Measurements from ENCODE around the gene ATP5MC2.
"Not testable (repeated sequence)": the region's sequence is repeated elsewhere in the genome, so short reads cannot be mapped to it uniquely, and the experiment has no call there.

The ATP5MC2 gene

GRCh38 chr12:53644133-53644532 lies 31.8 kb downstream of the ATP5MC2 start:
- DNase-seq, result no peak

GRCh38 chr12:53643232-53643979 lies 32.5 kb downstream of the ATP5MC2 start:
- no peak for DNase-seq

GRCh38 chr12:53638057-53638456 lies 37.8 kb downstream of the ATP5MC2 start:
- no peak for DNase-seq

- DNase-seq, result no peak
These were observed 39.2 kb downstream of the ATP5MC2 start for GRCh38 chr12:53636641-53637040.

GRCh38 chr12:53635708-53636107 lies 40.2 kb downstream of the ATP5MC2 start:
- DNase-seq, result not testable (repeated sequence)

- no peak for DNase-seq
These were observed 44.2 kb downstream of the ATP5MC2 start for GRCh38 chr12:53631721-53632120.

- DNase-seq, result no peak
These were observed 48.0 kb downstream of the ATP5MC2 start for GRCh38 chr12:53627919-53628318.

GRCh38 chr12:53626702-53627169 lies 49.1 kb downstream of the ATP5MC2 start:
- DNase-seq, result no peak

GRCh38 chr12:53625946-53626701 lies 49.8 kb downstream of the ATP5MC2 start, which contains the start of gene ATF7:
TSS of gene ATF7 (minus strand) at chr12:53626382. CDS start at chr12:53601000, 25,382 bp downstream.
- DNase-seq, result peak; percentile 90

- DNase-seq, result no peak
These were observed 50.4 kb downstream of the ATP5MC2 start for GRCh38 chr12:53625373-53625945.

- no peak for DNase-seq
These were observed 50.9 kb downstream of the ATP5MC2 start for GRCh38 chr12:53624956-53625355.

GRCh38 chr12:53624458-53624857 lies 51.4 kb downstream of the ATP5MC2 start:
- no peak for DNase-seq

GRCh38 chr12:53623548-53624385 lies 52.1 kb downstream of the ATP5MC2 start:
- DNase-seq, result no peak

- no peak for DNase-seq
These were observed 53.2 kb downstream of the ATP5MC2 start for GRCh38 chr12:53622724-53623123.

- DNase-seq, result no peak
These were observed 57.6 kb downstream of the ATP5MC2 start for GRCh38 chr12:53618275-53618674.

- DNase-seq, result no peak
These were observed 58.2 kb downstream of the ATP5MC2 start for GRCh38 chr12:53617700-53618099.

GRCh38 chr12:53616950-53617349 lies 58.9 kb downstream of the ATP5MC2 start:
- DNase-seq, result no peak
